H1 (cell line): ENCODE data around the gene ZNRF2. TPM values are rescaled to one million over a fixed set of nuclear protein-coding genes. Genes with fewer than 3 reads are reported as not detected.
A peak's percentile ranks its signal among the peaks of the same experiment; 100 is the strongest.

Source experiments
- CTCF ChIA-PET: fragments of 300-600 bp; sonication (Branson Sonifier 250); formaldehyde crosslinking; loops from one replicate; lab custom pipeline; 2021; ENCODE audit not compliant: partially characterized antibody; lab: Charles Lee
- POLR2A ChIA-PET: fragments of 300-600 bp; sonication (Branson Sonifier 250); formaldehyde crosslinking; loops from one replicate; lab custom pipeline; 2021; ENCODE audit warnings: inconsistent platforms; ENCODE audit not compliant: partially characterized antibody; lab: Charles Lee
- DNase-seq, 2 experiments: peaks; one replicate each; pipeline versions ENCODE4 v3.0.0 to v3.0.0-alpha.2; 2010 to 2022; ENCODE audit warnings: low spot score in 2 of 2, low read depth in 1 of 2, mixed read lengths in 1 of 2
- FAIRE-seq: peaks from 2 replicates; lab custom pipeline; 2011; peaks lifted over from hg19 to GRCh38; lab: Jason Lieb, UNC
- H2AFZ ChIP-seq: 2 replicates; pipeline ENCODE4 v1.8.1; 2012; ENCODE audit warnings: low read length, inconsistent platforms
- H2AK5ac ChIP-seq: 2 replicates; pipeline ENCODE4 v1.6.1; 2013; ENCODE audit warnings: low read depth, low read length
- H2BK120ac ChIP-seq: replicated peaks from 2 replicates; pipeline ENCODE3; 2013; ENCODE audit warnings: low read depth, low read length, inconsistent platforms
- H2BK12ac ChIP-seq: 2 replicates; pipeline ENCODE4 v1.6.1; 2013; ENCODE audit warnings: low read depth, low read length
- H2BK15ac ChIP-seq: 2 replicates; pipeline ENCODE4 v1.6.1; 2013; ENCODE audit warnings: low read length
- H2BK20ac ChIP-seq: 2 replicates; pipeline ENCODE4 v1.6.1; 2013; ENCODE audit warnings: low read length
- H2BK5ac ChIP-seq: 2 replicates; pipeline ENCODE4 v1.6.1; 2013; ENCODE audit warnings: low read depth, low read length
- H3K14ac ChIP-seq: 2 replicates; pipeline ENCODE4 v1.6.1; 2013; ENCODE audit warnings: inconsistent platforms; ENCODE audit not compliant: insufficient read length
- H3K18ac ChIP-seq: 2 replicates; pipeline ENCODE4 v1.6.1; 2013; ENCODE audit warnings: low read length; ENCODE audit errors: extremely low read depth
- H3K23ac ChIP-seq: 2 replicates; pipeline ENCODE4 v1.6.1; 2013; ENCODE audit warnings: inconsistent platforms; ENCODE audit not compliant: insufficient read length
- H3K23me2 ChIP-seq: 2 replicates; pipeline ENCODE4 v1.6.1; 2013; ENCODE audit warnings: low read depth, low read length
- H3K27ac ChIP-seq: 2 replicates; pipeline ENCODE4 v1.6.1; 2011; ENCODE audit warnings: low read depth, low read length, inconsistent platforms
- H3K27me3 ChIP-seq, 4 experiments: replicated peaks in 1 of 4; 1 replicate in 1 of 4; 2 replicates in 3 of 4; pipeline versions ENCODE4 v1.6.1 to v1.8.1; 2011 to 2013; ENCODE audit warnings: low read length in 3 of 4, mild to moderate bottlenecking in 3 of 4, inconsistent platforms in 2 of 4, mixed read lengths in 2 of 4, moderate library complexity in 1 of 4; ENCODE audit not compliant: control insufficient read depth in 3 of 4, insufficient read depth in 3 of 4; ENCODE audit errors: extremely low read depth in 1 of 4
- H3K36me3 ChIP-seq, 4 experiments: 2 replicates each; pipeline versions ENCODE4 v1.6.1 to v1.8.1; 2011 to 2013; ENCODE audit warnings: mild to moderate bottlenecking in 4 of 4, low read length in 3 of 4, moderate library complexity in 2 of 4, control low read depth in 1 of 4, inconsistent platforms in 1 of 4; ENCODE audit not compliant: insufficient read depth in 4 of 4, control insufficient read depth in 2 of 4
- H3K4ac ChIP-seq: replicated peaks from 2 replicates; pipeline ENCODE3; 2013; ENCODE audit warnings: low read length, low read depth, mixed read lengths, inconsistent platforms; ENCODE audit not compliant: insufficient read length
- H3K4me1 ChIP-seq, 4 experiments: replicated peaks in 1 of 4; 1 replicate in 1 of 4; 2 replicates in 3 of 4; pipeline versions ENCODE4 v1.6.1 to v1.8.1; 2011 to 2013; ENCODE audit warnings: low read length in 3 of 4, inconsistent platforms in 2 of 4, mixed read lengths in 1 of 4; ENCODE audit not compliant: insufficient read depth in 4 of 4, control insufficient read depth in 3 of 4
- H3K4me2 ChIP-seq, 2 experiments: 2 replicates each; pipeline versions ENCODE4 v1.6.1 to v1.8.1; 2011 to 2013; ENCODE audit warnings: low read depth in 2 of 2, low read length in 2 of 2, control low read depth in 1 of 2, inconsistent platforms in 1 of 2, mild to moderate bottlenecking in 1 of 2; ENCODE audit not compliant: insufficient read depth in 1 of 2
- H3K4me3 ChIP-seq, 4 experiments: fragments of 200-600, 300-600 bp in 1 of 4; sonication (generic), shearing (Covaris generic), sonication (Bioruptor Twin) in 1 of 4; 2 replicates each; pipeline versions ENCODE4 v1.5.1 to v1.8.1; 2011 to 2016; ENCODE audit warnings: low read length in 4 of 4, low read depth in 3 of 4, control low read depth in 2 of 4, inconsistent platforms in 2 of 4, mild to moderate bottlenecking in 2 of 4, mixed read lengths in 1 of 4, moderate library complexity in 1 of 4; ENCODE audit not compliant: insufficient read depth in 2 of 4; ENCODE audit errors: extremely low read depth in 1 of 4
- H3K56ac ChIP-seq: replicated peaks from 2 replicates; pipeline ENCODE3; 2013; ENCODE audit warnings: low read depth, mild to moderate bottlenecking, mixed read lengths, low read length, inconsistent platforms; ENCODE audit not compliant: insufficient read length
- H3K79me1 ChIP-seq: 2 replicates; pipeline ENCODE4 v1.6.1; 2013; ENCODE audit warnings: low read depth, low read length, control low read depth
- H3K79me2 ChIP-seq, 2 experiments: 2 replicates each; pipeline versions ENCODE4 v1.6.1 to v1.8.1; 2012 to 2013; ENCODE audit warnings: low read length in 2 of 2, mild to moderate bottlenecking in 2 of 2, inconsistent platforms in 1 of 2; ENCODE audit not compliant: insufficient read depth in 2 of 2, control insufficient read depth in 1 of 2
- H3K9ac ChIP-seq, 4 experiments: replicated peaks in 1 of 4; 1 replicate in 1 of 4; 2 replicates in 3 of 4; pipeline versions ENCODE4 v1.6.1 to v1.8.1; 2011 to 2013; ENCODE audit warnings: low read depth in 3 of 4, low read length in 3 of 4, control low read depth in 2 of 4, mild to moderate bottlenecking in 2 of 4, moderate library complexity in 2 of 4, inconsistent platforms in 1 of 4; ENCODE audit errors: extremely low read depth in 1 of 4
- H3K9me3 ChIP-seq, 2 experiments: 2 replicates each; pipeline versions ENCODE4 v1.6.1 to v1.8.1; 2012 to 2013; ENCODE audit warnings: mild to moderate bottlenecking in 2 of 2, moderate library complexity in 2 of 2, control low read depth in 1 of 2, inconsistent platforms in 1 of 2, low read depth in 1 of 2, low read length in 1 of 2, mixed read lengths in 1 of 2; ENCODE audit not compliant: insufficient read depth in 2 of 2
- H4K20me1 ChIP-seq, 2 experiments: replicated peaks in 1 of 2; 2 replicates each; pipeline versions ENCODE3 to v1.8.1; 2011 to 2013; ENCODE audit warnings: inconsistent platforms in 2 of 2, low read length in 2 of 2, mild to moderate bottlenecking in 1 of 2; ENCODE audit not compliant: insufficient read depth in 2 of 2, control insufficient read depth in 1 of 2
- H4K5ac ChIP-seq: 2 replicates; pipeline ENCODE4 v1.6.1; 2013; ENCODE audit warnings: low read length, low read depth, mixed read lengths, inconsistent platforms; ENCODE audit not compliant: insufficient read length
- H4K8ac ChIP-seq: 2 replicates; pipeline ENCODE4 v1.8.0; 2013; ENCODE audit warnings: mild to moderate bottlenecking, moderate library complexity, low read length, inconsistent platforms; ENCODE audit not compliant: insufficient read depth; ENCODE audit errors: extremely low read depth
- H4K91ac ChIP-seq: replicated peaks from 2 replicates; pipeline ENCODE3; 2013; ENCODE audit warnings: low read length, mixed read lengths, inconsistent platforms; ENCODE audit not compliant: insufficient read length
- CTCF ChIP-seq, 3 experiments: IDR thresholded peaks; 1 replicate in 2 of 3; 2 replicates in 1 of 3; pipeline versions ENCODE4 v1.5.1 to v1.6.1; 2011; ENCODE audit warnings: low read length in 3 of 3, mild to moderate bottlenecking in 3 of 3, inconsistent platforms in 2 of 3, low read depth in 1 of 3, moderate library complexity in 1 of 3; ENCODE audit not compliant: insufficient read depth in 1 of 3; ENCODE audit errors: control extremely low read depth in 1 of 3
- WGBS, 2 experiments: shearing (Covaris generic) in 1 of 2; methylation state at CpG; one replicate each; pipeline versions ENCODE4 v1.1.6 to v1.1.7; 2013 to 2015; ENCODE audit warnings: low lambda C conversion rate in 2 of 2, mixed read lengths in 2 of 2, inconsistent platforms in 1 of 2, low coverage in 1 of 2, missing lambda C conversion rate in 1 of 2; ENCODE audit not compliant: insufficient replicate concordance in 2 of 2, insufficient coverage in 1 of 2, insufficient read length in 1 of 2; ENCODE audit errors: extremely low coverage in 1 of 2, missing lambda C conversion rate in 1 of 2; 5-methylcytosine and 5-hydroxymethylcytosine counted together
- polyA plus RNA-seq, 7 experiments: library from polyadenylated mRNA; depleted of rRNA in 3 of 7; stranded (reverse) in 5 of 7; unstranded in 2 of 7; fragments of >200 nt in 5 of 7; fragments of 200-250 nt in 2 of 7; gene quantifications; 1 replicate in 5 of 7; 2 replicates in 1 of 7; 4 replicates in 1 of 7; pipeline versions ENCODE4 v1.2.1 to v1.2.3, GENCODE V29; 2011 to 2013; ENCODE audit warnings: missing spikeins in 2 of 7, mixed read lengths in 2 of 7
- total RNA-seq: library from RNA; stranded (reverse); fragmentation: NEBNext Ultra II Directional; extraction: Animal tissue kit (Norgen Biotek cat#: 25700); gene quantifications from 2 replicates; pipeline ENCODE4 v1.2.1, GENCODE V29; 2021

Gene ZNRF2
- total and polyA plus RNA-seq, 2 of the 8 experiments (the other 6 are each of a cell fraction or from before 2014, with no cell fraction given): 2.9 to 16.2 TPM

GRCh38 chr7:30322271-30323005 is 38.0 kb downstream of the ZNRF2 start:
- Histone ChIP-seq H3K4me2 (peak overlapping the region in 1 of 2 experiments; percentile 67; a peak in 2 of 4 replicates), H3K4me3 (no peak overlapping the region), H4K8ac (no peak overlapping the region), H2BK12ac (peak overlapping the region; percentile 95; the same call in 1 of the 2 replicates), H3K23me2 (no peaks in the 10 kb centered on the region), H4K91ac (no peak overlapping the region), H2BK120ac (no peak overlapping the region), H3K4me1 (peaks cover 4 to 20% (median 11%) of the 10 kb centered on the region in 4 experiments; a peak in 5 of 7 replicates), H3K18ac (no peak overlapping the region), H3K79me2 (peaks cover 0 to 76% of the 10 kb centered on the region in 2 experiments; a peak in 3 of 4 replicates), H2BK15ac (0 out of 2 replicates have a peak overlapping the region, but pooled peaks have one; percentile 20), H3K27ac (no peak overlapping the region), H2AK5ac (peak overlapping the region; percentile 54; the same call in 1 of the 2 replicates), H3K56ac (no peak overlapping the region), H3K27me3 (no peaks in the 10 kb centered on the region), H3K4ac (no peak overlapping the region), H3K9me3 (no peaks in the 10 kb centered on the region), H3K36me3 (peaks cover 0 to 3% (median 0%) of the 10 kb centered on the region in 4 experiments; a peak in 1 of 8 replicates), H4K5ac (no peak overlapping the region), H3K9ac (no peak overlapping the region), H3K14ac (no peak overlapping the region), H2BK5ac (0 out of 2 replicates have a peak overlapping the region, but pooled peaks have one; percentile 8), H3K23ac (no peak overlapping the region), H3K79me1 (no peaks in the 10 kb centered on the region; the same call in 1 of the 2 replicates), H2AFZ (no peak overlapping the region), H2BK20ac (no peak overlapping the region), H4K20me1 (no peaks in the 10 kb centered on the region)
- DNase-seq (no peak), FAIRE-seq (no peak)
- WGBS, 2 experiments: 74% methylated on average over 4 of the region's 4 CpGs; no CpG with 5 or more reads in 1 of the 2 experiments
- CTCF ChIA-PET: interaction anchor here (1.0 to 1.3 kb wide), 5 partner anchors 13 to 227 kb away, joined by 3 to 5 read pairs (median 3); no protein-coding TSS in a partner anchor
- POLR2A ChIA-PET: interaction anchor here (0.6 to 1.6 kb wide), 4 partner anchors 10 to 339 kb away, joined by 3 to 7 read pairs (median 4); no protein-coding TSS in a partner anchor
- no peak for TF ChIP-seq CTCF (IDR thresholded peaks at IDR 0.05; ENCODE audit: control extremely low read depth in 1 of 3, insufficient read depth in 1 of 3, low read depth in 1 of 3, low read length in 3 of 3)
